ENCODE data around the gene KIF4B. TPM values are rescaled to one million over a fixed set of nuclear protein-coding genes. Genes with fewer than 3 reads are reported as not detected.

The KIF4B gene
- total RNA-seq, 1 donor: not detected

- no peak for TF ChIP-seq CTCF (IDR thresholded peaks at IDR 0.05; ENCODE audit: insufficient read depth, low read depth, low read length)
- no peak overlapping the region for H3K4me3 ChIP-seq (ENCODE audit: low read depth, low read length)
- no peak for DNase-seq (ENCODE audit: low read depth)
Observed at GRCh38 chr5:155040984-155041653, 27.6 kb downstream of the KIF4B start.

- no peak for DNase-seq (ENCODE audit: low read depth)
- no peak for TF ChIP-seq CTCF (IDR thresholded peaks at IDR 0.05; ENCODE audit: insufficient read depth, low read depth, low read length)
Observed at GRCh38 chr5:155044591-155044990, 31.0 kb downstream of the KIF4B start.

GRCh38 chr5:155046591-155046990 is 33.0 kb downstream of the KIF4B start:
- no peak for TF ChIP-seq CTCF (IDR thresholded peaks at IDR 0.05; ENCODE audit: insufficient read depth, low read depth, low read length)
- DNase-seq (ENCODE audit: low read depth): no peak
- H3K4me3 ChIP-seq (ENCODE audit: low read depth, low read length): no peak overlapping the region

More at GRCh38 chr5:155044591-155044990, 31.0 kb downstream of the KIF4B start:
- H3K4me3 ChIP-seq (ENCODE audit: low read depth, low read length): no peak overlapping the region

- H3K4me3 ChIP-seq (ENCODE audit: low read depth, low read length): no peak overlapping the region
- TF ChIP-seq CTCF (IDR thresholded peaks at IDR 0.05; ENCODE audit: insufficient read depth, low read depth, low read length): no peak
- no peak for DNase-seq (ENCODE audit: low read depth)
Observed at GRCh38 chr5:155047818-155048217, 34.3 kb downstream of the KIF4B start.

GRCh38 chr5:155049569-155050383 is 36.2 kb downstream of the KIF4B start:
- DNase-seq (ENCODE audit: low read depth): no peak
- TF ChIP-seq CTCF (IDR thresholded peaks at IDR 0.05; ENCODE audit: insufficient read depth, low read depth, low read length): peak; percentile 56

GRCh38 chr5:155050384-155051019 is 36.9 kb downstream of the KIF4B start:
- TF ChIP-seq CTCF (IDR thresholded peaks at IDR 0.05; ENCODE audit: insufficient read depth, low read depth, low read length): no peak
- H3K4me3 ChIP-seq (ENCODE audit: low read depth, low read length): no peak overlapping the region
- no peak for DNase-seq (ENCODE audit: low read depth)

More at GRCh38 chr5:155049569-155050383, 36.2 kb downstream of the KIF4B start:
- no peak overlapping the region for H3K4me3 ChIP-seq (ENCODE audit: low read depth, low read length)
